HFF-Myc (cell line): ENCODE data around the gene HS1BP3.

Experiments
- DNase-seq: peaks from one replicate; pipeline ENCODE4 v3.0.0-alpha.2; 2011; ENCODE audit warnings: low read depth; ENCODE audit errors: extremely low read depth
- H3K4me3 ChIP-seq: replicated peaks from 2 replicates; pipeline ENCODE4 v1.5.1; 2011; ENCODE audit warnings: low read depth, mild to moderate bottlenecking, control low read depth, low read length
- TF ChIP-seq, protein P1 (sequence below): IDR thresholded peaks from 2 replicates; pipeline ENCODE4 v1.5.1; 2012; ENCODE audit warnings: mild to moderate bottlenecking, low read depth, low read length, control low read depth; ENCODE audit errors: missing control alignments

Gene HS1BP3

DNA sequence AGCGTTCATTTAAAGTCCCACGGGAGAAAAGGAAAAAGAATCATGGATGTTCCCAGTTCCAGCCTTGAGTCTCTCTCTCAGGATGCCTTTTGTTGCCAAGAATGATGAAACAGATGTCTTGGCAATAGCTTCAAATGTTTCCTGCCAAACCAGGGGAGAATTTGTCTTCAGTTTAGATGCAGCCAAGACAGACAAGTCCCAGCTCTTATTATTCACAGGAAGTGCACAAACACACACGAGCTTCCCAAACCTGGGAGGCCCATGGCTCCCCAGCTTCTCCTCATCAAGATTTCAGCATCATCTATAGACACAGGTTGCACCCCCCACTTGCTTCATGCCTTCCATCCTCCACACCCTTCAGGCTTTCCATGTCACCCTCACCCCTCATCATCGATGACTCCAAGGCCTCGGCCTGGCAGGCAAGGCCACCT is 45.9 kb downstream of the HS1BP3 start:
- no peak overlapping the region for H3K4me3 ChIP-seq
- DNase-seq = no peak
- TF ChIP-seq, protein P1, sequence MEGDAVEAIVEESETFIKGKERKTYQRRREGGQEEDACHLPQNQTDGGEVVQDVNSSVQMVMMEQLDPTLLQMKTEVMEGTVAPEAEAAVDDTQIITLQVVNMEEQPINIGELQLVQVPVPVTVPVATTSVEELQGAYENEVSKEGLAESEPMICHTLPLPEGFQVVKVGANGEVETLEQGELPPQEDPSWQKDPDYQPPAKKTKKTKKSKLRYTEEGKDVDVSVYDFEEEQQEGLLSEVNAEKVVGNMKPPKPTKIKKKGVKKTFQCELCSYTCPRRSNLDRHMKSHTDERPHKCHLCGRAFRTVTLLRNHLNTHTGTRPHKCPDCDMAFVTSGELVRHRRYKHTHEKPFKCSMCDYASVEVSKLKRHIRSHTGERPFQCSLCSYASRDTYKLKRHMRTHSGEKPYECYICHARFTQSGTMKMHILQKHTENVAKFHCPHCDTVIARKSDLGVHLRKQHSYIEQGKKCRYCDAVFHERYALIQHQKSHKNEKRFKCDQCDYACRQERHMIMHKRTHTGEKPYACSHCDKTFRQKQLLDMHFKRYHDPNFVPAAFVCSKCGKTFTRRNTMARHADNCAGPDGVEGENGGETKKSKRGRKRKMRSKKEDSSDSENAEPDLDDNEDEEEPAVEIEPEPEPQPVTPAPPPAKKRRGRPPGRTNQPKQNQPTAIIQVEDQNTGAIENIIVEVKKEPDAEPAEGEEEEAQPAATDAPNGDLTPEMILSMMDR = no peak

DNA sequence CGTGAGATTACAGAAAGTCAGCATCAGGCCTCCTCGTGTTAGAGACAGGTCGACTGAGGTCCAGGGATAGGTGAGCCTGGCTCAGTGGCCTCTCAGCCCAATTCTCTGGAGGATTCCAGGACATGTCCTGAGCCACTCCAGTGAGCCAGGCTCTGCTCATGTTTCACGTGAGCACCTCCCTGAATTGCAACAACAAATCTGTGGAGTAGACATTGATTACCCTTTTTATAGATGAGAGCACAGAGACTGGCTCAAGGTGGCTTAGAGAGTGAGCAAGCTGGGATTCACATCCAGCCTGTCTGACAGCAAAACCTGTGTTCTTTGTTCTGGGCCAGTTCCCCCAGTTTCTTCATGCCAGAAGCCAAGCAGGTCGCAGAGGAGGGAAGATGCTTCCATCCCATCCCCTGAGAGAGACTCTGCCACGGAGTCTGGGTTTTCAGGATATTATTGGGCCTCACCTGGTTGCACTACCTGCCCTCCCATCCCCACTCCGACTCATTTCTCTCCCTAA is 46.4 kb downstream of the HS1BP3 start:
- no peak overlapping the region for H3K4me3 ChIP-seq
- TF ChIP-seq, protein P1 = no peak
- no peak for DNase-seq

DNA sequence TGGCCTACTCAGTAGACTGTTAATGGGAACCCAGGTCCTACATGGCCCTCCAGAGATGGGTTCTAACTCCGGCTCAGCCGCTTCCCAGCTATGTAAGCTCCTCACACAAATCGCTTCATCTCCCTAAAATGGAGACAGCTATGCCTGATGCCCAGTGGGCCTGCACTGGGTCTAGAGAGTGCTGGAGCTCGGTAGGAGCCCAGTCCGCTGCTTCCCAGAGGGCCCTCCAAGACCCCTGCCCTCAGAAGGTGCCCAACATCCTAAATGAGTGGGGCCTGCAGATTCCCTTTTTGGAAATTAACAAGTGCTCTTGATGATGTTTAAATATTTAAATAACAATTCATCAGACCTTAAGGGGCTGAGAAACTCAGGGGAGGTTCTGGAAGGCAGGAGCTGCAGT is 47.1 kb downstream of the HS1BP3 start:
- TF ChIP-seq, protein P1 = no peak
- no peak overlapping the region for H3K4me3 ChIP-seq
- DNase-seq = no peak

DNA sequence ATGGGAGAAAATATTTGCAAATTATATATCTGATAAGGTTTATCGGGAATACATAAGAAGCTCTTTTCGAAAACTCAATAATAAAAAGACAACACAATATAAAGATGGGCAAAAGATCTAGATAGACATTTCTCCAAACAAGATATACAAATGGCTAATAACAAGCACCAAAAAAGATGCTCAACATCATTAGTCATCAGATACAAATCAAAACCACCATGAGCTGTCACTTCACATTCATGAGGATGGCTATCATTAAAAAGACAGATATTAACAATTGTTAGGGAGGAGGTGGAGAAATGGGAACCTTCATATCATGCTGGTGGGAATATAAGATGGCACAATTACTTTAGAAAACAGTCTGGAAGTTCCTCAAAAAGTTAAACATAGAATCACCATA is 48.1 kb downstream of the HS1BP3 start:
- no peak overlapping the region for H3K4me3 ChIP-seq
- TF ChIP-seq, protein P1 = no peak
- DNase-seq = no peak

DNA sequence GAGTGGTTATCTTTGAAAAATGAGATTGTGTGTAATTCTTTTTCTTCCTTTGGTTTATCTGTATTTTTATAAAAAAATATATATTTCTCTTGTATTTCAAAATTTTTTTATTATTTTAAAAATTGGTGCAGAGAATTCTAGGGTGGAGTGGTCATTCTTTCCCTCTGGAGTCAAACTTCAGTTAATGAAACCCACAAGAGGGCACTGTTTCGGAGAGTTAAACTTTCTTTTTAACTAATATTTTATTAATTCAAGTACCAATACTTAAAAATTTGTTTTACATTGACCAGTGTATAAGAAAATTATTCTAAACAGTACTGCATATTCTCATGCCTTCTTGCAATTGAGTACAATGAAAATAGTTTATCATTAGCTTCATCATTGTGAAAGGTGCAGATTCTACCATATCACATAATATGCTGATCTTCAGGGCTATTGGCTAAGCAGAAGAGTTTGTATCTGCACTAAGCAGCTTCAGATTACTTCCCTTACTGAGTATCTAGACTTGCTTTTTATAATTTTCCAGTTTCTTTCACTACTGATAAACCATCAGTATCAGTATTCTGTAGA is 50.1 kb downstream of the HS1BP3 start:
- TF ChIP-seq, protein P1 = peak; percentile 32
- H3K4me3 ChIP-seq = no peak overlapping the region
- DNase-seq = no peak

DNA sequence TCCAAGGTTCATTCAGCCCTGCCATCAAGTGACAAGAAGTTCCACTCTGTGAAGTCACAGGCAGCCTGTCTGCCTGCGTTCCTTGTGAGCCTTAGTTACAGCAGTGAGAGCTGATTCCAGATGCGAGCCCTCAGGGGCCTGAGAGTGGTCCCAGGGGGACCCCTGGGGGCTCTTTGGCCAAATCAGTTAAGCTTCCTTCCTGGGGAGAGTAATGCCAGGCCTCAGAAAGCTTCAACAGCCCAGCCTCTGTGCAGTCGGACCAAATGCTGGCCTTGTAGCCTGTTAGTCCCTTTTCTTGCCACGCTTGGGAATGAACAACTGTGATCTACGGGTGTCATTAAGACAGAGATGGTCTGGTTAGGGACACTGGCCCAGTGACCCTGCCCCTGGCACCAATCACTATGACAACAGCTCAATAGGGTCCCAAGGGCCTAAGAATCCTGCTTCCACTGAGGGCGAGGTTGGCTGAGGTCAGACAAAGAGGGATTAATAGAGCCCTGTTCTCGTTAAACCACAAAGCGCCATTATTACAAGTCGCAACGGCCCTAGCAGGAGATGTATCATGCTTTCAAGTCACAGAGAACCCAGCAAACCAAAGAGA is 50.9 kb downstream of the HS1BP3 start:
- no peak overlapping the region for H3K4me3 ChIP-seq

More for the DNA sequence above, 50.9 kb downstream of the HS1BP3 start:
- DNase-seq = no peak
- TF ChIP-seq, protein P1 = no peak
